Stimulated activated CD4-positive, alpha-beta T cell treated with anti-CD3 and anti-CD28 coated beads, Interleukin-12 subunit alpha, Interleukin-12 subunit beta, amount 100 ng/mL, for 24 hours (primary cell): ENCODE measurements around the gene NGEF.

ENCODE experiments used
- DNase-seq, 2 experiments: peaks; one replicate each; pipeline ENCODE4 v3.0.0-alpha.2; 2020; ENCODE audit warnings: low read depth in 2 of 2

Gene NGEF

GRCh38 chr2:232900811-232901735 is 112.0 kb downstream of the NGEF start:
- no peak for DNase-seq

GRCh38 chr2:232898592-232899543 is 114.2 kb downstream of the NGEF start:
- DNase-seq: no peak

GRCh38 chr2:232897598-232898408 is 115.3 kb downstream of the NGEF start:
- peak in 1 of 2 experiments; percentile 52 for DNase-seq

GRCh38 chr2:232896720-232897597 is 116.1 kb downstream of the NGEF start:
- no peak for DNase-seq

GRCh38 chr2:232896111-232896510 is 116.9 kb downstream of the NGEF start:
- DNase-seq: no peak

GRCh38 chr2:232894746-232895145 is 118.3 kb downstream of the NGEF start:
- DNase-seq: no peak

GRCh38 chr2:232894251-232894650 is 118.8 kb downstream of the NGEF start:
- no peak for DNase-seq

GRCh38 chr2:232893834-232894233 is 119.2 kb downstream of the NGEF start:
- no peak for DNase-seq

GRCh38 chr2:232892843-232893242 is 120.2 kb downstream of the NGEF start:
- DNase-seq: no peak

- no peak for DNase-seq
These were observed 120.8 kb downstream of the NGEF start for GRCh38 chr2:232892221-232892620.

- DNase-seq: no peak
These were observed 121.4 kb downstream of the NGEF start for GRCh38 chr2:232891621-232892071.

- DNase-seq: no peak
These were observed 122.0 kb downstream of the NGEF start for GRCh38 chr2:232890896-232891601.

GRCh38 chr2:232890536-232890895 is 122.5 kb downstream of the NGEF start:
- no peak for DNase-seq

GRCh38 chr2:232889876-232890401 is 123.1 kb downstream of the NGEF start:
- no peak for DNase-seq

GRCh38 chr2:232888839-232889529 is 124.1 kb downstream of the NGEF start:
- no peak for DNase-seq

- no peak for DNase-seq
These were observed 124.8 kb downstream of the NGEF start for GRCh38 chr2:232888099-232888836.

- no peak for DNase-seq
These were observed 125.7 kb downstream of the NGEF start for GRCh38 chr2:232887171-232887850.

- DNase-seq: no peak
These were observed 126.4 kb downstream of the NGEF start for GRCh38 chr2:232886632-232887031.
